Measurements from ENCODE around the gene PCIF1.
"Not testable (repeated sequence)": the region's sequence is repeated elsewhere in the genome, so short reads cannot be mapped to it uniquely, and the experiment has no call there.

The PCIF1 gene

DNA sequence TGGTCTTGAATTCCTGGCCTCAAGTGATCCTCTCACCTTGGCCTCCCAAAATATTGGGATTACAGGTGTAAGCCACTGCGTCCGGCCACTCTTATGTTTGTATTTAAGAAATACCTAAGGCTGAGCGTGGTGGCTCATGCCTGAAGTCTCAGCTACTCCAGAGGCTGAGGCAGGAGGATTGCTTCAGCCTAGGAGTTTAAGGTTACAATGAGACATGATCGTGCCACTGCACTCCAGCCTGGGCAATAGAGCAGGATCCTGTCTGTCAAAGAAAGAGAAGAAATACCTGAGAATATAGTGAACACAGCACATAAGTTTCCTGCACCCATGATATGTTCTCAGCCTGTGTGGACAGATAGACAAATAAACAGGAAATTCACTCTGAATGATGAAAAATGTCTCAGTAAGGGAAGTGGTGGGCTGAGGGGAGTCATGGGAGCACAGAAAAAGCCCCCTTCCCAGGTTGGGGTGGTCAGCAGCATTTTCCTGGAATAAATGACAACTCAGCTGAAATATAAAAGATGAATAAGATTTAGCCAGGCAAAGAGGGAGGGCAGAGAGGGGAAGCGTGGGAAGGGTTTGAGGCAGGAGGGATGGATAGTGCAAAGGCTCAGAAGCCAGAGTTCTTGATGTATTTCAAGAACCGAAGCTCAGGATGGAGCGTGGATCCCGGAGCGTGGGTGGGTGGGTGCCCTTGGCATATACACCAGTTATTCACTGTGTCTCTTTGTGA is 60.4 kb downstream of the PCIF1 start:
- no peak for DNase-seq (ENCODE audit: low spot score)

DNA sequence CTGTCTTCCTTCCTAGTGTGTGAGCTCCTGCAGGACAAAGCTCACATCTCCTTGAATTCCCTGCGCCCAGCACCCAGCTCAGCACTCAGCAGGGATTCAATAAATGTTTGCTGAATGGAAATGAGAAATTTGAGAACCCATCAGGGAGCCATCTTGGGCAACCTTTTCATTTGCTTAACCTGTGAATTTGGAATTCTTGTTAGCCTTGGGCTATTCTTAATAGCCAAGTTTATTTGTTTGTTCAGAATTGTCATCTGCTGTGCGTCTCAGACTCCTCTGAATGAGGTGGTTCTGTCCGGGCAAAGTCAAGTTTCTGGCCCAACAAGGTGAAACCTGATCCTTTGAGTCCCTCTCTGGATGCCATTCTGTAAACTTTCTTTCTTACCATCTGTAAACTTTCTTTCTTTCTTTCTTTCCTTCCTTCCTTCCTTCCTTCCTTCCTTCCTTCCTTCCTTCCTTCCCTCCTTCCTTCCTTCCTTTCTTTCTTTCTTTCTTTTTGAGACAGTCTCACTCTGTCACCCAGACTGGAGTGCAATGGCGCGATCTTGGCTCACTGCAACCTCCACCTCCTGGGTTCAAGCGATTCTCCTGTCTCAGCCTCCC is 61.1 kb downstream of the PCIF1 start:
- DNase-seq (ENCODE audit: low spot score) = not testable (repeated sequence)

- DNase-seq (ENCODE audit: low spot score) = no peak
Measured at GRCh38 chr20:45997187-45997586, 62.7 kb downstream of the PCIF1 start.
